HG03066 (cell line): Measurements from ENCODE around the gene RACGAP1.

Experiments
- ATAC-seq: cut with Tn5 transposase; IDR thresholded peaks from one replicate; pipeline ENCODE4 v1.9.1; 2021; ENCODE audit warnings: low read depth; ENCODE audit not compliant: unreplicated experiment

The RACGAP1 gene

GRCh38 chr12:49944718-49945117, 80.6 kb downstream of the RACGAP1 start:
- no peak for ATAC-seq

GRCh38 chr12:49944046-49944445, 81.2 kb downstream of the RACGAP1 start:
- no peak for ATAC-seq

GRCh38 chr12:49943625-49943960, 81.7 kb downstream of the RACGAP1 start:
- no peak for ATAC-seq

GRCh38 chr12:49942921-49943624, 82.2 kb downstream of the RACGAP1 start:
- no peak for ATAC-seq

GRCh38 chr12:49942512-49942893, 82.8 kb downstream of the RACGAP1 start:
- ATAC-seq, result no peak

- no peak for ATAC-seq
Observed at GRCh38 chr12:49941556-49942511, 83.5 kb downstream of the RACGAP1 start.

GRCh38 chr12:49939707-49940106, 85.6 kb downstream of the RACGAP1 start:
- no peak for ATAC-seq

- ATAC-seq, result no peak
Observed at GRCh38 chr12:49939307-49939706, 86.0 kb downstream of the RACGAP1 start.
